ENCODE results near the gene SYTL4.

GRCh38 chrX:100658941-100659381 is 73.0 kb downstream of the SYTL4 start:
- TF ChIP-seq POLR2AphosphoS5 (IDR thresholded peaks at IDR 0.05): no peak
- no peak for TF ChIP-seq POLR2A (IDR thresholded peaks at IDR 0.05; ENCODE audit: low read depth)
